Upper lobe of left lung (tissue), 4 donors: ENCODE data around the gene YPEL3.

Experiments used
- EP300 ChIP-seq, 4 donors: sonication (generic); formaldehyde crosslinking; IDR thresholded peaks; one replicate each; pipeline ENCODE4 v1.5.1; 2017; ENCODE audit warnings: antibody characterized with exemption in 4 of 4, control low read depth in 2 of 4
- POLR2A ChIP-seq, 4 donors: fragments of 450-650 bp; IDR thresholded peaks; one replicate each; pipeline ENCODE4 v1.5.1; 2016 to 2017; ENCODE audit warnings: antibody characterized with exemption in 4 of 4, mild to moderate bottlenecking in 2 of 4
- POLR2AphosphoS5 ChIP-seq, 2 donors: sonication (generic); formaldehyde crosslinking; IDR thresholded peaks; one replicate each; pipeline ENCODE4 v1.5.1; 2017; ENCODE audit warnings: antibody characterized with exemption in 2 of 2

DNA sequence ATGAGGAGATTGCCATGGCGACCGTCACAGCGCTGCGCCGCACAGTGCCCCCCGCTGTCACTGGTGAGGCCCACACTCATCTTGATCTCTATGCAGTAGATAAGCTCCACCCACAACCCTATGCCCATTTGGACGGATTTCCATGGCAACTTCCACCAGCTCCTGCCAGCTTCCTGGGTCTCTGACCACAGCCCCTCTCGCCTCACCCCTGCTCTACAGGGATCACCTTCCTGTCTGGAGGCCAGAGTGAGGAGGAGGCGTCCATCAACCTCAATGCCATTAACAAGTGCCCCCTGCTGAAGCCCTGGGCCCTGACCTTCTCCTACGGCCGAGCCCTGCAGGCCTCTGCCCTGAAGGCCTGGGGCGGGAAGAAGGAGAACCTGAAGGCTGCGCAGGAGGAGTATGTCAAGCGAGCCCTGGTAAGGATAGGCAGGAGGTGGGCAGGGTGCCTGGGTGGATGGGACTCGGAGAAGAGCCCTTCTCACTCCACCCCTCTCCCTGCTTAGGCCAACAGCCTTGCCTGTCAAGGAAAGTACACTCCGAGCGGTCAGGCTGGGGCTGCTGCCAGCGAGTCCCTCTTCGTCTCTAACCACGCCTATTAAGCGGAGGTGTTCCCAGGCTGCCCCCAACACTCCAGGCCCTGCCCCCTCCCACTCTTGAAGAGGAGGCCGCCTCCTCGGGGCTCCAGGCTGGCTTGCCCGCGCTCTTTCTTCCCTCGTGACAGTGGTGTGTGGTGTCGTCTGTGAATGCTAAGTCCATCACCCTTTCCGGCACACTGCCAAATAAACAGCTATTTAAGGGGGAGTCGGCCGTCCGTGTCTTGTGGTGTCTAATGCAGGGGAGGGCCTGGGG lies 26.2 kb downstream of the YPEL3 start:
- TF ChIP-seq EP300 (IDR thresholded peaks at IDR 0.05) (no peak), POLR2AphosphoS5 (IDR thresholded peaks at IDR 0.05) (no peak), POLR2A (IDR thresholded peaks at IDR 0.05) (no peak)
